Hematopoietic multipotent progenitor cell treated with erythropoietin and hydrocortisone succinate and interleukin-3 and kit ligand, for 15 days (in vitro differentiated cells): ENCODE data around the gene RUNX3.

Experiments
- DNase-seq: peaks from one replicate; pipeline ENCODE4 v3.0.0-alpha.2; 2015; ENCODE audit warnings: low spot score

RUNX3 gene

GRCh38 chr1:24861821-24862727 is 68.0 kb downstream of the RUNX3 start:
- no peak for DNase-seq

- no peak for DNase-seq
Measured at GRCh38 chr1:24860841-24861240, 69.2 kb downstream of the RUNX3 start.

GRCh38 chr1:24859063-24860010 is 70.7 kb downstream of the RUNX3 start:
- DNase-seq = no peak

- DNase-seq = no peak
Measured at GRCh38 chr1:24858277-24858676, 71.8 kb downstream of the RUNX3 start.

GRCh38 chr1:24857507-24858133 is 72.5 kb downstream of the RUNX3 start:
- no peak for DNase-seq

GRCh38 chr1:24856787-24857506 is 73.1 kb downstream of the RUNX3 start:
- no peak for DNase-seq

- DNase-seq = no peak
Measured at GRCh38 chr1:24855474-24855873, 74.6 kb downstream of the RUNX3 start.

- no peak for DNase-seq
Measured at GRCh38 chr1:24853649-24854048, 76.4 kb downstream of the RUNX3 start.

GRCh38 chr1:24850328-24850920 is 79.7 kb downstream of the RUNX3 start:
- DNase-seq = no peak

- no peak for DNase-seq
Measured at GRCh38 chr1:24849672-24850295, 80.3 kb downstream of the RUNX3 start.
